ENCODE measurements around the gene INAFM2.

Gene INAFM2

GRCh38 chr15:40293006-40293405, 30.5 kb upstream of the INAFM2 start:
- H3K79me2 ChIP-seq (ENCODE audit: insufficient read depth, low read depth): no peaks in the 10 kb centered on the region
- H3K27ac ChIP-seq: no peak overlapping the region
- peaks cover 43% of the 10 kb centered on the region; the same call in 1 of the 2 replicates for H3K27me3 ChIP-seq (ENCODE audit: insufficient read depth, low read depth)
- H3K4me2 ChIP-seq: no peak overlapping the region
- no peaks in the 10 kb centered on the region for H4K20me1 ChIP-seq (ENCODE audit: insufficient read depth)
- H3K4me3 ChIP-seq (IDR thresholded peaks at IDR 0.05; ENCODE audit: insufficient read depth, low read depth, low read length): no peak overlapping the region
- TF ChIP-seq, protein P1, sequence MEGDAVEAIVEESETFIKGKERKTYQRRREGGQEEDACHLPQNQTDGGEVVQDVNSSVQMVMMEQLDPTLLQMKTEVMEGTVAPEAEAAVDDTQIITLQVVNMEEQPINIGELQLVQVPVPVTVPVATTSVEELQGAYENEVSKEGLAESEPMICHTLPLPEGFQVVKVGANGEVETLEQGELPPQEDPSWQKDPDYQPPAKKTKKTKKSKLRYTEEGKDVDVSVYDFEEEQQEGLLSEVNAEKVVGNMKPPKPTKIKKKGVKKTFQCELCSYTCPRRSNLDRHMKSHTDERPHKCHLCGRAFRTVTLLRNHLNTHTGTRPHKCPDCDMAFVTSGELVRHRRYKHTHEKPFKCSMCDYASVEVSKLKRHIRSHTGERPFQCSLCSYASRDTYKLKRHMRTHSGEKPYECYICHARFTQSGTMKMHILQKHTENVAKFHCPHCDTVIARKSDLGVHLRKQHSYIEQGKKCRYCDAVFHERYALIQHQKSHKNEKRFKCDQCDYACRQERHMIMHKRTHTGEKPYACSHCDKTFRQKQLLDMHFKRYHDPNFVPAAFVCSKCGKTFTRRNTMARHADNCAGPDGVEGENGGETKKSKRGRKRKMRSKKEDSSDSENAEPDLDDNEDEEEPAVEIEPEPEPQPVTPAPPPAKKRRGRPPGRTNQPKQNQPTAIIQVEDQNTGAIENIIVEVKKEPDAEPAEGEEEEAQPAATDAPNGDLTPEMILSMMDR (conservative IDR thresholded peaks at IDR 0.05; ENCODE audit: low read depth, low read length): no peak
- no peak overlapping the region for H3K9ac ChIP-seq
- H2AFZ ChIP-seq (ENCODE audit: low read depth): no peak overlapping the region
- no peaks in the 10 kb centered on the region for H3K4me1 ChIP-seq (ENCODE audit: low read depth, poor library complexity, severe bottlenecking)
- H3K36me3 ChIP-seq (ENCODE audit: insufficient read depth): no peaks in the 10 kb centered on the region

- H3K9ac ChIP-seq: no peak overlapping the region
- no peaks in the 10 kb centered on the region for H3K4me1 ChIP-seq (ENCODE audit: low read depth, poor library complexity, severe bottlenecking)
- H3K27me3 ChIP-seq (ENCODE audit: insufficient read depth, low read depth): peaks cover 43% of the 10 kb centered on the region; the same call in 1 of the 2 replicates
- H4K20me1 ChIP-seq (ENCODE audit: insufficient read depth): no peaks in the 10 kb centered on the region
- H2AFZ ChIP-seq (ENCODE audit: low read depth): no peak overlapping the region
- no peaks in the 10 kb centered on the region for H3K79me2 ChIP-seq (ENCODE audit: insufficient read depth, low read depth)
- TF ChIP-seq, protein P1 (conservative IDR thresholded peaks at IDR 0.05; ENCODE audit: low read depth, low read length): no peak
- no peak overlapping the region for H3K27ac ChIP-seq
- H3K36me3 ChIP-seq (ENCODE audit: insufficient read depth): no peaks in the 10 kb centered on the region
- no peak overlapping the region for H3K4me3 ChIP-seq (IDR thresholded peaks at IDR 0.05; ENCODE audit: insufficient read depth, low read depth, low read length)
- H3K4me2 ChIP-seq: no peak overlapping the region
Measured at GRCh38 chr15:40293905-40294895, 29.3 kb upstream of the INAFM2 start.

GRCh38 chr15:40295297-40295696, 28.2 kb upstream of the INAFM2 start:
- no peak overlapping the region for H3K4me3 ChIP-seq (IDR thresholded peaks at IDR 0.05; ENCODE audit: insufficient read depth, low read depth, low read length)
- H3K27ac ChIP-seq: no peak overlapping the region
- H3K27me3 ChIP-seq (ENCODE audit: insufficient read depth, low read depth): peaks cover 43% of the 10 kb centered on the region; the same call in 1 of the 2 replicates
- H4K20me1 ChIP-seq (ENCODE audit: insufficient read depth): no peaks in the 10 kb centered on the region
- no peaks in the 10 kb centered on the region for H3K79me2 ChIP-seq (ENCODE audit: insufficient read depth, low read depth)
- no peak overlapping the region for H3K9ac ChIP-seq
- TF ChIP-seq, protein P1 (conservative IDR thresholded peaks at IDR 0.05; ENCODE audit: low read depth, low read length): no peak
- no peaks in the 10 kb centered on the region for H3K4me1 ChIP-seq (ENCODE audit: low read depth, poor library complexity, severe bottlenecking)
- no peak overlapping the region for H3K4me2 ChIP-seq
- H3K36me3 ChIP-seq (ENCODE audit: insufficient read depth): no peaks in the 10 kb centered on the region
- no peak overlapping the region for H2AFZ ChIP-seq (ENCODE audit: low read depth)

DNA sequence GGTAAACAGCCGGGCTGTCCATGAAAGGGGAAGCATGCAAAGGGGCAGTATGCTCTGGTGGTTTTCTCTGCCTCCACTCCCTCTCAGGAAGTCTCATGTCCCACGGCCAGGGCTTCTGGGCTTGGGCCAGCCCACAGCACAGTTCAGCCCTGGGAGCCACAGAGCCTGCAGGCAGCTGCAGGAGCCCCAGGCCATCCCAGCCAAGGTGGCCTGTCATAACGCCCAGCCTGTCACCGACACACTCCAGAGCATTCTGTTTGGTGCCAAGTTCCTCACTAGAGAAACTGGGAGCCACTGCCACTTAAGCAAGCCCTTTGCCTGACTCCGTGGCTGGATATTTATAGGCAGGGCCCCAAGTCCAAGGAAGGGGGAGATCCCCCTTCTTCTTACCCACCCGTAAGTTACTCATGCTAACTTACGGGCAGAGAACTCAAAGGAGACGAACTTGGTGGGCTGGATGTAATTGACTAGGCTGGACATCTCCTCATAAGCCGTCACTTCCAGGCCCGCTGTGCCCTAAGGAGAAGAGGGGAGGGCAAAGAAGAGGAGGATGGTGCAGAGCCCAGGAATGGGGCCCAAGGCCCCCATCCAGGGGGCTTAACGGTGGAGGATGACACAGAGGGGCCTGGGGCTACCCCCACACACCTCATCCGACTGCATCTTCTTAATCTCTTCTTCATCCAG, 27.5 kb upstream of the INAFM2 start:
- no peaks in the 10 kb centered on the region for H4K20me1 ChIP-seq (ENCODE audit: insufficient read depth)
- H3K27ac ChIP-seq: no peak overlapping the region
- TF ChIP-seq, protein P1 (conservative IDR thresholded peaks at IDR 0.05; ENCODE audit: low read depth, low read length): no peak
- H3K4me2 ChIP-seq: no peak overlapping the region
- peaks cover 40% of the 10 kb centered on the region; the same call in 1 of the 2 replicates for H3K27me3 ChIP-seq (ENCODE audit: insufficient read depth, low read depth)
- H3K4me1 ChIP-seq (ENCODE audit: low read depth, poor library complexity, severe bottlenecking): no peaks in the 10 kb centered on the region
- no peak overlapping the region for H3K9ac ChIP-seq
- no peak overlapping the region for H2AFZ ChIP-seq (ENCODE audit: low read depth)
- H3K4me3 ChIP-seq (IDR thresholded peaks at IDR 0.05; ENCODE audit: insufficient read depth, low read depth, low read length): no peak overlapping the region
- no peaks in the 10 kb centered on the region for H3K36me3 ChIP-seq (ENCODE audit: insufficient read depth)
- H3K79me2 ChIP-seq (ENCODE audit: insufficient read depth, low read depth): no peaks in the 10 kb centered on the region
